Fibroblast of the aortic adventitia (primary cell): ENCODE data around the gene FAR1. TPM values are rescaled to one million over a fixed set of nuclear protein-coding genes. Genes with fewer than 3 reads are reported as not detected.
"Not testable (repeated sequence)": the region's sequence is repeated elsewhere in the genome, so short reads cannot be mapped to it uniquely, and the experiment has no call there.

Source experiments
- DNase-seq: peaks from one replicate; pipeline ENCODE4 v3.0.0-alpha.2; 2010; ENCODE audit warnings: low read depth
- H3K4me3 ChIP-seq: 2 replicates; pipeline ENCODE4 v1.5.1; 2011; ENCODE audit warnings: low read depth, mild to moderate bottlenecking, control low read depth, low read length, moderate library complexity
- CTCF ChIP-seq: IDR thresholded peaks from 2 replicates; pipeline ENCODE4 v1.5.1; 2011; ENCODE audit warnings: mild to moderate bottlenecking, low read length, control low read depth, inconsistent platforms; ENCODE audit not compliant: insufficient read depth
- total RNA-seq: library from RNA; depleted of rRNA; stranded (reverse); fragments of >200 nt; gene quantifications from 2 replicates; pipeline ENCODE4 v1.2.3, GENCODE V29; 2012; ENCODE audit warnings: low replicate concordance

The FAR1 gene
- total RNA-seq, 1 donor: 67.6 TPM

GRCh38 chr11:13637125-13638069, 31.1 kb upstream of the FAR1 start:
- DNase-seq: no peak
- no peak for TF ChIP-seq CTCF
- H3K4me3 ChIP-seq: no peak overlapping the region

GRCh38 chr11:13638422-13638821, 30.0 kb upstream of the FAR1 start:
- H3K4me3 ChIP-seq: no peak overlapping the region
- no peak for DNase-seq
- TF ChIP-seq CTCF: no peak

GRCh38 chr11:13644997-13645687, 23.3 kb upstream of the FAR1 start:
- no peak overlapping the region for H3K4me3 ChIP-seq
- TF ChIP-seq CTCF: no peak
- DNase-seq: no peak

GRCh38 chr11:13647391-13647790, 21.1 kb upstream of the FAR1 start:
- no peak for TF ChIP-seq CTCF
- no peak overlapping the region for H3K4me3 ChIP-seq

GRCh38 chr11:13649619-13650018, 18.8 kb upstream of the FAR1 start:
- no peak overlapping the region for H3K4me3 ChIP-seq
- TF ChIP-seq CTCF: no peak
- DNase-seq: no peak

More at GRCh38 chr11:13647391-13647790, 21.1 kb upstream of the FAR1 start:
- no peak for DNase-seq

- DNase-seq, H3K4me3 ChIP-seq: not testable (repeated sequence)
Observed at GRCh38 chr11:13651515-13651914, 17.0 kb upstream of the FAR1 start.

- TF ChIP-seq CTCF: no peak
Observed at GRCh38 chr11:13661074-13661623, 7.3 kb upstream of the FAR1 start.

More at GRCh38 chr11:13661074-13661623, 7.3 kb upstream of the FAR1 start:
- DNase-seq: no peak
- no peak overlapping the region for H3K4me3 ChIP-seq
